GM03348 (cell line): ENCODE results near the gene ZNF727.
"Not testable (repeated sequence)": the region's sequence is repeated elsewhere in the genome, so short reads cannot be mapped to it uniquely, and the experiment has no call there.

Source experiments
- DNase-seq: peaks from one replicate; pipeline ENCODE4 v3.0.0; 2012; ENCODE audit warnings: low spot score

The ZNF727 gene

DNA sequence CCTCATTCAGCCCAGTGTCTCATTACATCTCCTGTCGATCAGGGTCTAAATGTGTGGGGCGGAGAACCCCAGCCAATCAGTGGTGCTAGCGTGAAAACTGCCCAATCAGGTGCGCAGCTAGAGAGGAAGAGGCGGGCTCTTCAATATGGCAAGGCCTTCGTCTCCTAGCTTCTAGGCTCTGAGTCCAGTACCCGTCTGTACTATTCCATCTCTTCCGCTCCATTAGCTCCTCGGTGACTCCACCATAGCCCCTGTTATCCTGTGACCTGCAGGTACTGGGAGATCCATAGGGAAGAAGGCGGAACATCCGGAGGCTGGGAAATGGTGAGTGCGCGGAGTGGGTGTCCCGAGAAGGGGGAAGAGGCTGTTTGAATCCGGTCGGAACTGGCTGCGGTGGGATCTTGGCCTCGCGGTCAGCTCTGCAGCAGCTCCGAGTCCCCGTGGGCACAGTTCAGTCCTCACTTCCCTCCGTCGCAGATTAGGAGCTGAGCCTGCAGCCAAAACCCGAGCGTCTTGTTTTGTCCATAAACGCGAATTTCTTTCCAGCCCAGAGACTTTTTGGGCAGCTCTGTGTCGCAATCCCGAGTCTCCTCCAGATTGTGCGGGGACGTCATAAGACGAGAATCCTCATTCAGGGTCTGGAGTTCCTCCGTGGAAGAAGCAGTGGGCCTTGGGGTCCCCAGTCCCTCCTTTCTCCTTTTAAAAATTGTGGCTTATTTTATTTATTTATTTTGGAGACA is at the start of gene ZNF727:
Gene ZNF727 (plus strand): TSS at position 134 of the 740 bp plus-strand sequence. CDS start 188 bp downstream, at position 322.
- no peak for DNase-seq

- no peak for DNase-seq
These were observed 46.7 kb upstream of the ZNF727 start, which contains the start of gene ZNF722 for GRCh38 chr7:63998549-63998948. Gene ZNF722 (plus strand): TSS chr7:63998849. CDS start chr7:63998962, 113 bp downstream.

DNA sequence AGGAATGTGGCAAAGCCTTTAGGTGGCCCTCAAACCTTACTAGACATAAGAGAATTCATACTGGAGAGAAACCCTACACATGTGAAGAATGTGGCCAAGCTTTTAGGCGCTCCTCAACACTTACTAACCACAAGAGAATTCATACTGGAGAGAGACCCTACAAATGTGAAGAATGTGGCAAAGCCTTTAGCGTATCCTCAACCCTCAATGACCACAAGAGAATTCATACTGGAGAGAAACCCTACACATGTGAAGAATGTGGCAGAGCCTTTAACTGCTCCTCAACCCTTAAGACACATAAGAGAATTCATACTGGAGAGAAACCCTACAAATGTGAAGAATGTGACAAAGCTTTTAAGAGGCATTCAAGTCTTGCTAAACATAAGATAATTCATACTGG is 29.7 kb upstream of the ZNF727 start:
- not testable (repeated sequence) for DNase-seq

- no peak for DNase-seq
These were observed 9.8 kb upstream of the ZNF727 start for GRCh38 chr7:64035388-64035787.

DNA sequence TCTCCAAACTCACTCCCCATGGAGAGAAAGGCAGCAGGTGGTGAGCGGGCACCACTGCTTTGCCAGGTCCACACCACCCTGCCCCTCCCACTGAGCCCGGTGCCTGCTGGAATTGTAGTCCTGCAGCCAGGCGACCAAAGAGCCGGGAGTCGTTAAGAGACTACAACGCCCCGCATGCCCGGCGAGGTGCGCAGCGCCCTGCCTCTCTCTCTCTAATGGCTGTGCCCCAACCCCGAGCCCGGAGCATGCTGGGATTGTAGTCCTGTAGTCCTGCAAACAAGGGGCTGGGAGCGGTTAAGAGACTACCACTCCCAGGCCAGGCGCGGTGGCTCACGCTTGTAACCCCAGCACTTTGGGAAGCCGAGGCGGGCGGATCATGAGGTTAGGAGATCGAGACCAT is 8.1 kb upstream of the ZNF727 start:
- no peak for DNase-seq

- DNase-seq: no peak
These were observed 781 bp downstream of the ZNF727 start for GRCh38 chr7:64046041-64046389.

DNA sequence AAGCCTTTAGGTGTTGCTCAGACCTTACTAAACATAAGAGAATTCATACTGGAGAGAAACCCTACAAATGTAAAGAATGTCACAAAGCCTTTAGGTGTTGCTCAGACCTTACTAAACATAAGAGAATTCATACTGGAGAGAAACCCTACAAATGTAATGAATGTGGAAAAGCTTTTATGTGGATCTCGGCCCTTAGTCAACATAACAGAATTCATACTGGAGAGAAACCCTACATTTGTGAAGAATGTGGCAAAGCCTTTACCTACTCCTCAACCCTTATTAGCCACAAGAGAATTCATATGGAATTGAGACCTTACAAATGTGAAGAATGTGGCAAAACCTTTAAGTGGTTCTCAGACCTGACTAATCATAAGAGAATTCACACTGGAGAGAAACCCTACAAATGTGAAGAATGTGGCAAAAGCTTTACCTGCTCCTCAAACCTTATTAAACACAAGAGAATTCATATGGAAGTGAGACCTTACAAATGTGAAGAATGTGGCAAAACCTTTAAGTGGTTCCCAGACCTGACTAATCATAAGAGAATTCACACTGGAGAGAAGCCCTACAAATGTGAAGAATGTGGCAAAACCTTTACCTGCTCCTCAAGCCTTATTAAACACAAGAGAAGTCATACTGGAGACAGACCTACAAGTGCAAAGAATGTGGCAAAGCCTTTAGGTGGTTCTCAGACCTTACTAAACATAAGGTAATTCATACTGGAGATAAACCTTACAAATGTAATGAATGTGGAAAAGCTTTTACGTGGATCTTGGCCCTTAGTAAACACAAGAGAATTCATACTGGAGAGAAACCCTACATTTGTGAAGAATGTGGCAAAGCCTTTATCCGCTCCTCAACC is 32.8 kb downstream of the ZNF727 start:
- not testable (repeated sequence) for DNase-seq

DNA sequence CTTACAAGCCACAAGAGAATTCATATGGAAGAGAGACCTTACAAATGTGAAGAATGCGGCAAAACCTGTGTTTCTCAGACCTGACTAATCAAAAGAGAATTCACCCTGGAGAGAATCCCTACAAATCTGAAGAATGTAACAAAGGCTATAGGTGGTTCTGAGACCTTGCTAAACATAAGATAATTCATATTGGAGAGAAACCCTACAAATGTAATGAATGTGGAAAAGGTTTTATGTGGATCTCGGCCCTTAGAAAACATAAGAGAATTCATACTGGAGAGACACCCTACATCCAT is 33.4 kb downstream of the ZNF727 start:
- DNase-seq: no peak

- no peak for DNase-seq
These were observed 42.3 kb downstream of the ZNF727 start for GRCh38 chr7:64087501-64087900.

- not testable (repeated sequence) for DNase-seq
These were observed 43.6 kb downstream of the ZNF727 start for GRCh38 chr7:64088863-64089262.
